H1 (cell line): Measurements from ENCODE around the gene AHDC1.

Experiments used
- ATF3 ChIP-seq: IDR thresholded peaks from 2 replicates; pipeline ENCODE4 v1.6.1; 2011; ENCODE audit warnings: low read depth, mild to moderate bottlenecking, low read length; ENCODE audit not compliant: insufficient read depth
- CEBPB ChIP-seq: IDR thresholded peaks from 2 replicates; pipeline ENCODE4 v1.6.1; 2012; ENCODE audit warnings: low read depth, low read length
- CREB1 ChIP-seq: IDR thresholded peaks from 2 replicates; pipeline ENCODE4 v1.6.1; 2012; ENCODE audit warnings: inconsistent platforms
- CTCF ChIP-seq, 3 experiments: IDR thresholded peaks; 1 replicate in 2 of 3; 2 replicates in 1 of 3; pipeline versions ENCODE4 v1.5.1 to v1.6.1; 2011; ENCODE audit warnings: low read length in 3 of 3, mild to moderate bottlenecking in 3 of 3, inconsistent platforms in 2 of 3, low read depth in 1 of 3, moderate library complexity in 1 of 3; ENCODE audit not compliant: insufficient read depth in 1 of 3; ENCODE audit errors: control extremely low read depth in 1 of 3
- GABPA ChIP-seq: IDR thresholded peaks from 2 replicates; pipeline ENCODE4 v1.6.1; 2011; ENCODE audit warnings: mild to moderate bottlenecking, low read length, moderate library complexity, borderline replicate concordance; ENCODE audit not compliant: insufficient read depth
- GTF2F1 ChIP-seq: IDR thresholded peaks from 2 replicates; pipeline ENCODE4 v1.6.1; 2012; ENCODE audit warnings: low read depth, low read length, improper control_type of control experiment, borderline replicate concordance
- KDM1A ChIP-seq: fragments of 200-600, 300-600 bp; sonication (generic); IDR thresholded peaks from 2 replicates; pipeline ENCODE4 v1.7.1; 2016; ENCODE audit warnings: mild to moderate bottlenecking, low read length, borderline replicate concordance
- POLR2A ChIP-seq, 2 experiments: IDR thresholded peaks; 1 replicate in 1 of 2; 2 replicates in 1 of 2; pipeline ENCODE4 v1.6.1; 2011; ENCODE audit warnings: low read depth in 2 of 2, low read length in 2 of 2, mild to moderate bottlenecking in 2 of 2; ENCODE audit errors: control extremely low read depth in 1 of 2
- RAD21 ChIP-seq, 2 experiments: IDR thresholded peaks in 1 of 2; conservative IDR thresholded peaks in 1 of 2; 2 replicates each; pipeline ENCODE4 v1.6.1; 2011; ENCODE audit warnings: low read depth in 2 of 2, low read length in 2 of 2, improper control_type of control experiment in 1 of 2, inconsistent platforms in 1 of 2, mild to moderate bottlenecking in 1 of 2, moderate library complexity in 1 of 2
- SIRT6 ChIP-seq: IDR thresholded peaks from one replicate; pipeline ENCODE4 v1.7.1; 2012; ENCODE audit warnings: low read length, inconsistent platforms
- SP4 ChIP-seq: IDR thresholded peaks from 2 replicates; pipeline ENCODE4 v1.6.1; 2012; ENCODE audit warnings: low read length, inconsistent platforms
- TF ChIP-seq, protein P1 (sequence below): IDR thresholded peaks from 2 replicates; pipeline ENCODE4 v1.6.1; 2012; ENCODE audit warnings: low read length, inconsistent platforms

DNA sequence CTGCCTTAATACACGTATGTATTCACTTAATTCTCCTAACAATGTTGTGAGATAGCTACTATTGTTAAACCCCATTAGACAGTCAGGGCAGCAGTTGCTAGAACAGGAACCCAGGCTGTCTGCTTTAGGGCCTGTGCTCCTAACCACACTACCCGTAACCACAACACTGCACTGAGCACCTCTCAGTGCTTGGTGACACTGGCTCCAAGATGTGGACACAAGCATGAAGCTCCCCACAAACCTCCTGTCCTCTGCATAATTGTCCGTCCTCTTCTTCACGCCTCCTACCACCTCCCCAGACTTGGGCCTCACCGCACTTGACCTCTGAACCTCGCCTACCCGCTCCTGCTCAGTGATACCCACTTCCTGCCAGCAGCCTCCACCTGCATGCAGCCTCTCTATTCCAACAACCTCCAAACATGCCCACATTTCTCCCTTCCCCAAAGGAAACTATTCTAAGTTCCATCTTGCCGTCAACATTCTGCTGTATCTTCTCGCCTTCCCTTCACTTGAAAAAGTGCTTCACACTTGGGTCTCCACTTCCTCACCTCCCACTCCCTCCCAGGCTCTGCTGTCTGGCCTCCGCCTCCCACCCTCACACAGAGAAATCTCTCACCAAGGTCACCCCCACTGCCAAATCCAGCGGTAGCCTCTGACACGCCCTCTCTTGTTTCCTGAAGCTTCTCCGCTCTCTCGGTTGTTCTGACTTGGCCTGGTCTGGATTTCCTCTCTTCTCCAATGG lies 14.6 kb upstream of the AHDC1 start:
- TF ChIP-seq CTCF (IDR thresholded peaks at IDR 0.05; ENCODE audit: control extremely low read depth in 1 of 3, insufficient read depth in 1 of 3, low read depth in 1 of 3, low read length in 3 of 3) = no peak
- no peak for TF ChIP-seq POLR2A (IDR thresholded peaks at IDR 0.05; ENCODE audit: control extremely low read depth in 1 of 2, low read depth in 2 of 2, low read length in 2 of 2)
- TF ChIP-seq SIRT6 = no peak
- TF ChIP-seq ATF3 = no peak
- no peak for TF ChIP-seq SP4
- TF ChIP-seq GABPA = no peak
- TF ChIP-seq RAD21 (IDR thresholded peaks at IDR 0.05 in 1 of 2, conservative IDR thresholded peaks at IDR 0.05 in 1 of 2; ENCODE audit: low read depth in 2 of 2, low read length in 2 of 2) = no peak
- TF ChIP-seq CREB1 = no peak
- TF ChIP-seq, protein P1, sequence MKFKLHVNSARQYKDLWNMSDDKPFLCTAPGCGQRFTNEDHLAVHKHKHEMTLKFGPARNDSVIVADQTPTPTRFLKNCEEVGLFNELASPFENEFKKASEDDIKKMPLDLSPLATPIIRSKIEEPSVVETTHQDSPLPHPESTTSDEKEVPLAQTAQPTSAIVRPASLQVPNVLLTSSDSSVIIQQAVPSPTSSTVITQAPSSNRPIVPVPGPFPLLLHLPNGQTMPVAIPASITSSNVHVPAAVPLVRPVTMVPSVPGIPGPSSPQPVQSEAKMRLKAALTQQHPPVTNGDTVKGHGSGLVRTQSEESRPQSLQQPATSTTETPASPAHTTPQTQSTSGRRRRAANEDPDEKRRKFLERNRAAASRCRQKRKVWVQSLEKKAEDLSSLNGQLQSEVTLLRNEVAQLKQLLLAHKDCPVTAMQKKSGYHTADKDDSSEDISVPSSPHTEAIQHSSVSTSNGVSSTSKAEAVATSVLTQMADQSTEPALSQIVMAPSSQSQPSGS = no peak
- TF ChIP-seq CEBPB = no peak
- no peak for TF ChIP-seq KDM1A
- TF ChIP-seq GTF2F1 = no peak
